C1 segment of cervical spinal cord (tissue), 14 donors: Measurements from ENCODE around the gene ZNF536.
A peak's percentile ranks its signal among the peaks of the same experiment; 100 is the strongest.

ENCODE experiments used
- DNase-seq, 14 donors: peaks; one replicate each; lab custom pipeline; 2025; lab: John Stamatoyannopoulos, UW

Gene ZNF536

DNA sequence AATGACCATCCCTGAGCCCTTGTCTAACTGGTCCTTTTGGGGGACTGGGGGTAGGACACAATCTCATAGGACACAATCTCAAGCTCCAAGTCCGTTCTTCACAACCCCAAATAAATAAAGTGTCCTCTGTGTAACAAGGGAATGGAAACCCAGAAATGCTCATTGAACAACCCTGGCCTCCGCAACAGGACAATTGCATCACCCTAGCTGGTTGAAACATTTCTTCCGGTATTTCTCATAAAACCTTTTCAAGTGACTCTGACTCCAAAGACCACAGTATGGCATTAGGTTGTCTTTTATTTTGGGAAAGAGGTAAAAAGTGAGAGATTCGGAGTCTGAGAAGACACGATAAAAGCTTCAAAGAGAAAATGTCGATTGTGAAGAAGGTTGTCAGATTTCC lies 186.6 kb downstream of the ZNF536 start:
- no peak for DNase-seq

GRCh38 chr19:30559446-30559845 lies 187.3 kb downstream of the ZNF536 start:
- DNase-seq = no peak

DNA sequence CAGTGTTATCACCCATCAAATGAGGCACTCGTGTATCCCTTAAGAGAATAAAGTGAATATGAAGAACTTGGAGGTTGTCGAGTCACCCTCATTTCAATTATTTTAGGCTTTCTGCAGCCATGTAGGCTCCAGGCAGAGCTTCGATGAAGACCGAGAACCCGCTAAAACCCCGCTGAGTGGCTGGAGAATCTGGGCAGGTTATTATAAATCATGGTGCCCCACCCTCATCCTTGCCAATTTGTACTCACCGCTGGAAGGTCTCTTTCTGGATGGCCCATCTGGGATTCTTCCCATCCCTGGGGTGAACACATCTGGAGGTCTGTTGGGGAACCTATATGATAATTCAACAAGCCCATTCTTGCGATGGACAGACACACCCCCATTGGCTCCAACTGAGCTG lies 190.8 kb downstream of the ZNF536 start:
- no peak for DNase-seq

DNA sequence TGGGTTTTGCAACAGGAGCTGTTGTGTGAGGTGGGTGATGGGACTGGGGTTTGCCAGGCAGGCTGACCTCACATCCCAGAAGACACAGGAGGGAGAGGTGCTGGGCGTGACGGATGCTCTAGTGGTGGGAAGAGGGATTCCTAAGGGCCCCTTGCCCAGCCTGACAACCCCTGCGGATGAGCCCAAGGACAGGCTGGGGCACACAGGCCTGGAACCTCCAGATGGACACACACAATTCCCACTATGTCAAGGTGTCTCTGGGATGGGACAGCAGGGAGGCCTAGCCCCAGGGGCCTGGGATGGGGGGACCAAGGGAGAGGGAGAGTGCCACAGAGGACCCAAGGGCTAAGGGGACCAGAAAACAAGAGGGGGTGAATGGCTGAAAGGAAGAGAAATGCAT lies 191.5 kb downstream of the ZNF536 start:
- no peak for DNase-seq

GRCh38 chr19:30564551-30565011 lies 192.4 kb downstream of the ZNF536 start:
- peak in 9 of 14 donors; percentile 10 to 76 (median 32) for DNase-seq

DNA sequence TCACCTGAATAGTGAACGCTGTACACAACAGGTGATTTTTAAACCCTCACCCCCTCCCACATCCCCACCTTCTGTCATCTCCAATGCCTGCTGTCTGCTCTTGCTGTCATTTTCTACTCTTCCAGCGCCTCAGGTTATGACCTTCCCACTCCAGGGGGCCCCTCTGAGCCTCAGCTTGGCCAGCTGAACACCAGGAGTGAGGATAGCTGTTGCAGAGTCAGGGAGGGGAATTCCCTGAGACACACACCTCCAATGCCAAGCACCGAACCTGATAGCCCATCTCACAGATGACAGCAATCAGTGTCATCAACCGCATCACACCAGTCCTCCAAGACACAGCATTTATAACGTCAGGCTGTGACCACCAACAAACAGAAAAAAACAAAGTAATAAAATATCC lies 193.5 kb downstream of the ZNF536 start:
- DNase-seq = no peak

DNA sequence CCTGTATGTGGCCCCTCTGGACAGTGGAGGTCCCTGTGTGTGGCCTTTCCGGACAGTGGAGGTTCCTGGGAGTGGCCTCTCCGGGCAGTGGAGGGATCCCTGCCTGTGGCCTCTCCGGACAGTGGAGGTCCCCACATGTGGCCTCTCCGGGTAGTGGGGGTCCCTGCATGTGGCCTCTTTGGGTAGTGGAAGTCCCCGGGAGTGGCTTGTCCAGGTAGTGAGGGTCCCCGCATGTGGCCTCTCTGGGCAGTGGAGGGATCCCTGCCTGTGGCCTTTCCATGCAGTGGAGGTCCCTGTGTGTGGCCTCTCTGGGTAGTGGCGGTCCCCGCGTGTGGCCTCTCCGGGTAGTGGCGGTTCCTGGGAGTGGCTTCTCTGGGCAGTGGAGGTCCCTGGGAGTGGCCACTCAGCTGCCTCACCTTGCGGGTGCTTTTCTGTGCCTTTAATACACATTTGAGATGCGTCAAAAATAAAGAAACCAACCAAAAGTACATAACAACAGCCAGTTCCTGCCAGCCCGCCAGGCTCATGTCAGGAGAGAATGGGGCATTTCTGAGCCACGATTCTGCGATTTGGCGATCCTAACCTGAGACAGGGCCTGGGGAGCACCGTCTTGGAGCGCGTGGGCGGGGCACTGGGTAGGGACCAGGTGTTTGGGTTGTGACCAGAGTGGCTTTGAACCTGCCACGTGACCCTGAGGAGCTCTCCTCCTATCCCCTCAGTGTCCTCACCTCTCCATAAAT lies 194.7 kb downstream of the ZNF536 start:
- DNase-seq = peak in 1 of 14 donors; percentile 8

DNA sequence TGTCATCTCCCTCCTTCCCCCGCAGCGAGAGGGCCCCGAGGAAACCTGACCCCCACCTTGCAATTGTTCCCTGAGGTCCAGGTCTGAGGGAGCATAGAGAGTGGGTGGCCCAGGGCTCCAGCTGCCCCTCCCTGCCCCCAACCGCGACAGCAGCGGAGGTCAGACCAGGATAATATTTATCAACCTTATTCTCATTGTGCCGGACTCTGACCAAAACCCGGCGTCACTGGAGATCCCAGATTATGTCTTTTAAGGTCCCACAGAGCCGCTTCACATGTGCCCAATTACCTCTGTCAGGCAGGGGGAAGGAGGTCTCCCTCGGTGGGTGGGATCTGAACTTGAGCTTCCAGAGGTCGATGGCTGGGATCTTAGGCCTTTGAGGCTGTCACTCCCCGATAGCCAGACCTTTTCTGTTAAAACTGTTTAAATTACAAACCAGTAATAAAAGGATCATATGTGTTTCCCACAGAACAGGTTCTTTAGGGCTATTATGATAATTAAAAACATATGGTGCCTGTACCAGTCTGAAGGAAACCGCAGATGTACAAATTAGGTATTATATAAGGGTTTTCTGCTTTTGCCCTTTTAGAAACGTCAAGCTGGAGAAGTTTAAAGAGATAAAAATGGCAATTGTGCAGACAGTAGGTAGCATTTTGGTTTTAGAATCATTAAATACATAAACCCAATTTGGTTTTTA lies 195.5 kb downstream of the ZNF536 start:
- DNase-seq = no peak

GRCh38 chr19:30570194-30570593 lies 198.0 kb downstream of the ZNF536 start:
- no peak for DNase-seq

DNA sequence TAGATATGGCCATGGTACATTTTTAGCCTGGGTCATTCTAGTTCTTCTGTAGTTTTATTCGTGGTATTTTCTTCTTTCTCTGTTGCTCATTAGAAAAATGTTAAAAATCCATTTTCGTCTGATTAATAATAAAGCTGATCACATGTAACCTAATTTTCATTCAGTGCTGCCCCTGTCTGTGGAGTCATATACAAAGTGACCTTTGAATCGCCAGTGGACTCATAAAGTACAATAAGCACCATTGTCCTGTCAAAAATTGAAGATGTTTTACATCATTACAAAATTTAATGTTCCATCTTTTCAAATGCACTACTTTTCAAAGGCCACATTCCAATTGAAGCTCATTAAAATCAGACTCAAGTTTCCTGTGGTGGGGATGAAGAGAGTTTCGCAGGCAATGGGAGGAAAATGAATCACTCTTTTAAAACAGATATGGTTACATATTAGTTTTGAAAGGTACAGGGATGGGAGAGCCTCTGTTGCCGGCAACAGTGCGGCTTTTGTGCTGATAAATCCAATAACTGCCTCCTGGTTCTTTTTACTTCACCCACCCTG lies 205.4 kb downstream of the ZNF536 start:
- DNase-seq = no peak

- no peak for DNase-seq
Observed at GRCh38 chr19:30579419-30579818, 207.2 kb downstream of the ZNF536 start.

DNA sequence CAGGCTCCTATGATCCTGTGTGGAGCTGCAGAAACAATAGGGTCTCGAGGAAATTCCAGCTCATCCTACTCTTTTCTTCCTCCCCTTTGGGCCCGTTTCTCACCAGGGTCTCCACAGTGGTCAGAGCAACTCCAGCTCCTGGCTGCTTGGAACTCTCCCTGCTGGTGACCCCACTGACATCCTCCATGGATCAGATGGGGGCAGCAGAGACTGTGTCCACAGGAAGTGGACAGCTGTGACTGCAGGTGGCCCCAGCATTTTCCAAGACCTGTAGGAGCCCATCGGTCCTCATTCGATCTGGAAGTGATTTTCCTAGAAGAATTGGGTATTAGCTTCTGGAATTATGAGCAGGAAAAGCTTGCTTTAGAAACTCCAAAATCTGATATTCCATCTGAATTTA lies 208.5 kb downstream of the ZNF536 start:
- no peak for DNase-seq

GRCh38 chr19:30584090-30584489 lies 211.9 kb downstream of the ZNF536 start:
- no peak for DNase-seq

DNA sequence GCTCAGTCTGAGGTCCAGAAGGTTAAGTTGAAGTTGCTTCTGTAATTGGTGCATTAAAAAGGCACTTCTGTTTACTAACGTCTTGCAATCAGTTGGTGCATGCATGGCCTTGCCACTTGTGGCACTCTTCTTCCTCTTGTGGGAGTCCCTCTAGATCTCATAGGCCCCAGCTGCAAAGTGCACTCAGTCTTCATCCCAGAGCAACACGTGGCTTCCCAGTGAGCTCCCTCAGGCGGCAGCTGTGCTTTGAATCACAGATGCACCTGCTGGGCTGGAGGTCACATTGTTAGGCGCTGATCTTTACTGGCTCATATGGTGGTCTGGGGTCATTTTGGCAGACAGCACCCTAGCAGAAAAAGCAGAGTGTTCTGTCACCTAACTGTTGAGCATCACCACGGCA lies 215.7 kb downstream of the ZNF536 start:
- DNase-seq = peak in 1 of 14 donors; percentile 28

GRCh38 chr19:30590596-30591229 lies 218.5 kb downstream of the ZNF536 start:
- DNase-seq = peak in 4 of 14 donors; percentile 16 to 48 (median 26)

DNA sequence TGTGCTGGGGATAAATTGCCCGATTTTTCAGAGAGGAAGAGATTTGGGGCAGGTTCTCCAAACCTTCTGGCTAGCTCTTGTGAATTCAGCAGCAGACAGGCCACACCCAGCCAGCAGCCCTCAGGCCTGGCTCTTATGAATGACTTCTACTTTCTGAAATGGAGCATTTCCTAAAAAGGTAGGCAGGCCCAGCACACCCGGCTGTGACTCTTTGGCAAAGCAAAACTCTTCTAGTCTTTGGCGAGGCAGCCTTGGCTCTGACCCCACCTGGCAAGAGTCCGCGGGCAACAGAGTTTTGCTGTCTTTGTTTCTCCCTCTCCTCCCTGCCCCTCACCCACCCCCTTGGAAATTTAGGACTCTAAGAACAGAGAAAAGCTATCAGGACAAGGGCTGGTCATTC lies 221.2 kb downstream of the ZNF536 start:
- peak in 3 of 14 donors; percentile 22 to 35 (median 28) for DNase-seq

GRCh38 chr19:30593975-30594745 lies 222.0 kb downstream of the ZNF536 start:
- DNase-seq = no peak

DNA sequence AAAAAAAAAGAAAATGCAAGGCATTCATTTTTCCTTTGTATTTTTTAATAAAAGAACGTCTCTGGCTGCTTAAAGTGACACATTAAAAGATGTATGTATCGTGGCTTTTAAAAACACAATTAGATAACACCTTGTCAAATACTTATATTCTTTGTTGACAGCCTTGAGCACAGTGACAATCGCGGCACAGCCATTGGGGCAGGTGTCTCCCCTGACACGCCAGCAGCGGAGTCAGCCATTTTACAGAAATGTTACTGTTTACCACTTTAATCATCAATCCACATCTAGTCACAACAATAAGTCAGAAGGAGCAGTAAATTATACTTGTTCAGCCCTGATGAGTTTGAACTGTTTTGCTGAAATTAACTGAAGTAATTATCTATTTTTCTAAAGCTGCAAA lies 224.1 kb downstream of the ZNF536 start:
- DNase-seq = no peak

DNA sequence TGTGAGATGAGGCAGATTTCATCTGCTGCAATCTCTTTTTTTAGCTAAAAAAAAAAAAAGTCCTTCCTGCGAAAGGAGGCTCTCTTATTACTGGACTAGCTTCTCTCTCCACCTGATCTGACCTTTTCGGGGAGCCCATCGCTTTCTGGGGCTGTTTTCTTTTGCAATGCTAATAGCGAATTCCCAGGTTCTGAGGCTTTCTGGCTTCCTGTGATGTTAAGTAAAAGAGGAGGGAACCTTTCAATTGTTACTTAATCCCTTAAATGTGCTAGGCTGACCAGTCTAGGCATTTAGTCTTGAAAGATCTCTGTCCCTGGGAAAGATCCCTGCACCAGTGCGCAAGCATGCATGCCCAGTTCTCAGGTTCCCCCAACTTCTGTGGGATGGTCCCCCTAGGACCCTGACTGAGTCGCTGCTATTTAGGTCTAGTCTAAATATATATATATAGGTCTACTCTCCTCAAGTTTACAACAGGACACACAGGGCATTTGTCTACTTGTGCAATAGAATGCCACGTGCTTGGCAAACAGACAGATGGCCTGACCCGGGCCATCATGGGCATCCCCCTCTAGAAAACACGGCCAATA lies 224.7 kb downstream of the ZNF536 start:
- DNase-seq = no peak

- no peak for DNase-seq
Observed at GRCh38 chr19:30598688-30599087, 226.5 kb downstream of the ZNF536 start.
